Activated T-cell treated with anti-CD3 and anti-CD28 coated beads for 1 hour (primary cell): Measurements from ENCODE around the gene LCT.
A peak's percentile ranks its signal among the peaks of the same experiment; 100 is the strongest.
"Not testable (repeated sequence)": the region's sequence is repeated elsewhere in the genome, so short reads cannot be mapped to it uniquely, and the experiment has no call there.

Experiments
- DNase-seq: peaks from one replicate; pipeline ENCODE4 v3.0.0-alpha.2; 2020; ENCODE audit warnings: low read depth

The LCT gene

DNA sequence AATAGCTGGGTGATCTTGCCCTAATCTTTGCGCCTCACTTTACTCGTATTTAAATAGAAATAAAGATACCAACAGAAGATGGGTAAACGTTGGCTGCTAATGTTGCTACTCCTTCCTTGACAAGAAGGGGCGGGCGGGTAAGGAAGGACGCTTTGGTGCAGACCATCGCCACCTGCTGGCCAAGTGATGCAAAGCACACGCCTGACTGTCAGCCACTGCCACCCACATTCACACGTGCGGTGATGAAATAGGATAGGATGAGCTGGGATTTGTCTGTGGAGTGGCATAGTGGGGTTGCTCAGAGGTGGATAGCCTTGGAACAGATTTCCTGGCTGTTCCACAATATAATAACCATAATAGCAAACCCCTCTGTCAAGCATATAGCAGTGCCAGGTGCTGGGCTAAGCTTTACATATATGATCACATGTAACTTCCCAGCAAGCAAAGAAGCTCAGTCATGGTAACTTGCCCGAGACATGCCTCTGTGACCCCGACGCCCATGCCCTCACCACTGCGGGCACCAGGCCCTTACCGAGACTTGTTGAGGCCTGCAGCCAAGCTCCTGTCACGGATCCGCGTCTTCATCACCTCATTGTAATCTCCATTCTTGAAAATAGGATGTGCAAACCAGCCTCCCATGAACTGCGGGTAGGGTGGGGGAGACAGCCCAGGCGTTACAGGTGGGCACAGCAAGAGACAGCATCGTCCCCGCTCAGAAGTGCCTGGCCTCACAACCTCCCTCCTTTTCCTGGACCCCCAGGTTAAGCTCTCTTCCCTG, 39.3 kb downstream of the LCT start:
- peak; percentile 68 for DNase-seq

- no peak for DNase-seq
Measured at GRCh38 chr2:135796606-135797005, 40.4 kb downstream of the LCT start.

- DNase-seq: not testable (repeated sequence)
Measured at GRCh38 chr2:135795641-135796040, 41.3 kb downstream of the LCT start.

- no peak for DNase-seq
Measured at GRCh38 chr2:135792401-135793150, 44.4 kb downstream of the LCT start.

GRCh38 chr2:135791418-135792190, 45.4 kb downstream of the LCT start:
- no peak for DNase-seq

DNA sequence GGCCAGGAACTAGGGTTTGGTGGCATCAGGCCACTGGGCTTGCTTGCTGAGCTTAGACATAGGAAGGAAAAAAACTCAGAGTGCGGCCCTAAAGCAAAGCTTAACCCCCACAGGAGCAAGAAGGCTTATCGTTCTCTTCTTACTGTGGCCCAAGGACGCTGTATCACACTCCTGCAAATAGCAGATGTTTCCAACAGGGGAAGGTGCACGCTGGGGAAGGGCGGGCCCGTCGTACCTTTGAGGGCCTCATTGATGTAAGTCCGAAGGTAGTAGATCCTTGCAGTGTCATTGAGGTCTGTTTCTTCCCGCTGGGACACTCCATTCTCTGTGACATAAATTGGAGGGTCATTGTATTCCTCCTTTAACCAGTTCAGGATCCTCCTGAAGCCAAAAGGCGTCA, 46.6 kb downstream of the LCT start:
- DNase-seq: no peak

DNA sequence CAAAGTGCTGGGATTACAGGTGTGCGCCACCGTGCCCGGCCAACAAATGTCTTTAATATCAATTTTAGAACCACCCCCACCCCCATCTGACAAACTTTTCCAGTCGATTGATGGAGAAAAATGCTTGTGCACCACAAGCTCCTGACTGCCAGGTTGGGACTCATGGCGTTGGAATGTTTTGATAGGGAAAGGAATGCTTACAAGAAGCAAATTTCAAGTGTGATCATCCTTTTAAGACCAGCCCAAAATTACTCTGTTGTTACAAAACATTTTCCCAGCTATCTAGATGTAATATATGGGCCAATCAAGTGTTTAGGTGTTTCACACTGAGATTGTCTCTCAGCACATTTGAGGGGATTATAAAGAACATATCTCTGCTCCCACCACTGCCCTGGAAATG, 50.2 kb downstream of the LCT start:
- no peak for DNase-seq

DNA sequence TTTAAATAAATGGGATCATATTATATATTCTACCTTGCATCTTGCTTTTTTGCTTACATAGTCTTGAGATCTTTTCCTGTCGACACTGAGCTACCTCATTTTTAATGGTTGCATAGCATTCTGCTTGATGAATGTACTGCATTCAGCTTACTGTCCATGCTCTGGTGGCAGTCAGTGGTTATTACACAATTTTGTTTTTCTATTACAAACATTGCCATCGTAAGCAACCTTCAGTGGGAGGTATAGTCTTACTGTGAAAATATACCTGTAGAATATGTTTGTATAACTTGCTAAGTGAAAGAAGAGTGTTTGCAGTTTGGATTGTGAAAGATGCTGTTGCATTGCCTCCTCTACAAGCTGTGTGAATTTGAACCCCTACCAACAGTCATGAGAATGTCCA, 52.0 kb downstream of the LCT start:
- no peak for DNase-seq

GRCh38 chr2:135783439-135783838, 53.5 kb downstream of the LCT start:
- no peak for DNase-seq

GRCh38 chr2:135782231-135782630, 54.8 kb downstream of the LCT start:
- DNase-seq: no peak

DNA sequence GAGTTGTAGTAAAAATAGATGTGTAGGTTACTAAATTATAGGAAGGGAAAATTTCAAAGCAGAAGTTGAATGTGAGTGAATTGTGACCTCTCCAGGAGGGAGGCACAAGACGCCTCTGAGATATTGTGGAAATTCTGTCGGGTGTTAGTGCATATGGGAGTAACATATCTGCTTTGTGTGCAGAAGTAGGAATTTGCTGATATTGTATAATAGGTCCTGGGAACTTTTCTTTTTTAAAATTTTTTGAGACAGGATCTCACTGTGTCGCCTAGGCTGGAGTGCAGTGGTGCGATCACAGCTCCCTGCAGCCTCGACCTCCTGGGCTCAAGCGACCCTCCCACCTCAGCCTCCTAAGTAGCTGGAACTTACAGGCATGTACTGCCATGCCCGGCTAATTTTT, 60.6 kb downstream of the LCT start:
- DNase-seq: no peak

GRCh38 chr2:135775420-135775819, 61.6 kb downstream of the LCT start:
- no peak for DNase-seq

DNA sequence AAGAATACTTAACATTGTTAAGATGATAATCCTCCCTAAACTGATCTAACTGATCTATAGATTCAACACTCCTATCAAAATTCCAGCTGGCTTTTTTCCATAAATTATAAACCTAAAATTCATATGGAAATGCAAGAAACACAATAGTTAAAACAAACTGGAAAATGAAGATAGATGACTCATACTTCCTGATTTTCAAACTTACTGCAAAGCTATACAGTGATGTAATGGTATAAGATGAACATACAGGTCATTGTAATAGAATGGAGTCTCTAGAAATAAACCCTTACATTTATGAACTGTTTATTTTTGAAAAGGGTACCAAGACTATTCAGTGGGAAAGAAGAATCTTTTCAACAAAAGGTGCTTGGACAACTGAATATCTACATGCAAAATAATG, 63.1 kb downstream of the LCT start:
- DNase-seq: no peak

DNA sequence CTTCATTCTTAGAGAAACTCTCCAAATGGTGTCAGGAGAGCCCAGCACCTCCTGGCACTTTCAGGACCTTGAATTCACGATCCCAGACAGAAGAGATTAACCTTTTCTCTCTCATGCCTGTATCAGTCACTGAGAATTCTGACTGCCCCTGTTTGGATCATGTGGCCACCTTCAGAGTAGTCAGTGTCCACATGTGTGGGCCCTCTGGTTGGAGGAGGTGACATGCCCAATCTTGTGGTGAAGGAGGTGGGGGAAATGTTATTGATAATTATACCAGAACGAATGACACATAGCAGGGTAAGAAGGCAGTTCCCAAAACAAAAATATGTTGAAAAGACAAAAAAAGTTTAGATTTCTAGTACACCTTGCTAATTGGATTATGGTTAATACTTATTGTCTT, 63.7 kb downstream of the LCT start:
- no peak for DNase-seq

DNA sequence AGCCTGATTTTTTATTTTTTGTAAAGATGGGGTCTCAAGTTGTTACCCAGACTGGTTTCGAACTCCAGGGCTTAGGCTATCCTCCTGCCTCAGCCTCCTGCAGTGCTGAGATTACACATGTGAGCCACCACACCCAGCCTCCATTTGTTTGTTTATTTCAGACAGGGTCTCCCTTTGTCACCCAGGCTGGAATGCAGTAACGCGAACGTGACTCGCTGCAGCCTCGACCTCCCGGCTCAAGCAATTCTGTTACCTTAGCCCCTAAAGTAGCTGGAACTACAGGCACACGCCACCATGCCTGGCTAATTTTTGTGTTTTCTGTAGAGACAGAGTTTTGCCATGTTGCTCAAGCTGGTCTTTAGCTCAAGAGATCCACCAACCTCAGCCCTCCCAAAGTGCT, 68.1 kb downstream of the LCT start:
- no peak for DNase-seq

DNA sequence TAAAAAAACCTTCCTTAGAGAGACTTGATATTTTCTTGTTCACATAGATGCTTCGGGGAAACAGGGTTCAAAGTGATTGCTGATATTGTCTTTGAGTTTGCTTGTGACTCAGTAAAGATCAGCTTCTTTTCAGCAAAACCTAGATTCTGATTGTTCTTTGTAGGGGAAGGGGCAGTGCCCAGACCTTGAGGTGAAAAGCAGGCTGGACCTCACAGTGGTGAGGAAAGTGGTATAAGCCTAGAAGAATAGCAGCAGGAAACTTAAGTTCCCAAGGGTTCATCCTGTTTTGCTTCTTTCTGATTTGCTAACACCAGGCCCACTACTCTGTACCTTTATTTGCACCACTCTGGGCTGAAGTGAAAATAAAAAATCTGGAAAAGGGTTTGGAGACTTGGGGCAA, 74.5 kb downstream of the LCT start:
- DNase-seq: no peak

GRCh38 chr2:135762022-135762421, 75.0 kb downstream of the LCT start:
- DNase-seq: no peak

GRCh38 chr2:135756692-135757091, 80.3 kb downstream of the LCT start:
- no peak for DNase-seq

- no peak for DNase-seq
Measured at GRCh38 chr2:135755573-135755972, 81.4 kb downstream of the LCT start.

DNA sequence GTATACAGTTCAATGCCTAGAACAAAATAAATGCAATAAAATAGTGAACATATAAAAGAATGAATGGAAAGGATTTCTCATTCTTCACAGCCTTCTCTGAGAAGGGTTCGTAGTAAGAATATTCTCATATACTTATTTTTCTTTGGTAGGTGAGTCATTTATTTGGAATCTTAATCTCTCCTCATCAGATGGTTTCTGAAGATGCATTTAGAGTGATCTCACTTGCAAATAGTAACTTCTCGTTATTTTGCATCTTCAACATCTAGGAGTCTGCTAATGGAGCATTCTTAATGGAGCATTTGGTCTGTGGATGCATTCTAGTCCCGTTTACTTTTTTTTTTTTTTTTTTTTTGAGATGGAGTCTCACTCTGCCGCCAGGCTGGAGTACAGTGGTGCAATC, 91.4 kb downstream of the LCT start:
- no peak for DNase-seq

GRCh38 chr2:135744760-135745314, 92.1 kb downstream of the LCT start:
- no peak for DNase-seq

- DNase-seq: no peak
Measured at GRCh38 chr2:135743860-135744259, 93.1 kb downstream of the LCT start.

GRCh38 chr2:135742325-135742757, 94.6 kb downstream of the LCT start:
- DNase-seq: peak; percentile 14
